Measurements from ENCODE around the gene TLR6.
A peak's percentile ranks its signal among the peaks of the same experiment; 100 is the strongest.

DNA sequence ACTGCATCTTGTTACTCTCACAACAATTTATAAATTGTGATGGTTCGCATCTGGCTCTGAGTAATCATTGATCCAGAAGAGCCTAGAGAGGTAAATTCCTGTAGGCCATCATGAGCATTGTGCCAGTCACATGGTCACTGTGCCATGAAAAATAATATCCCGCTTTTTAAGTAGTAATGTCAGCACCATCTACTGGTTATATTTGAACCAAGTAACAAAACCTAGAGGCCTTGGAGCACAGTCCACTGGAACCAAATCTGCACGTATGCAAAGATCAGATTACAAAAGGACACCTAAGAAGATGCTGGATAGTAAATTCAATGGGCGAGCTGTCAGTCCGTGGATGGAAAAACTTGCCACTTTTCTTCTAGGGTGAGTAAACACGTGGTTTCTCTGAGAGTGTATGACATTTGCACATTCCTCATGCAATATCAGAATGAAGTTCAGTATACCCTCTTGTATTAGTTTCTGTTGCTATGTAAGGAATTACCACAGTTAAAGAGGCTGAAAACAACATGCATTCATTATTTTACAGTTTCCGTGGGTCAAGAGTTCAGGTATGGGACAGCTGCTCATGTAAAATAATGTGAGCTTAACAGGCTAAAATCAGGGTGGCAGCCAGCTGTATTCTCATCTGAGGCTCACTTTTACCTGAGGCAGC is 37.8 kb upstream of the TLR6 start:
- TF ChIP-seq, protein P1, sequence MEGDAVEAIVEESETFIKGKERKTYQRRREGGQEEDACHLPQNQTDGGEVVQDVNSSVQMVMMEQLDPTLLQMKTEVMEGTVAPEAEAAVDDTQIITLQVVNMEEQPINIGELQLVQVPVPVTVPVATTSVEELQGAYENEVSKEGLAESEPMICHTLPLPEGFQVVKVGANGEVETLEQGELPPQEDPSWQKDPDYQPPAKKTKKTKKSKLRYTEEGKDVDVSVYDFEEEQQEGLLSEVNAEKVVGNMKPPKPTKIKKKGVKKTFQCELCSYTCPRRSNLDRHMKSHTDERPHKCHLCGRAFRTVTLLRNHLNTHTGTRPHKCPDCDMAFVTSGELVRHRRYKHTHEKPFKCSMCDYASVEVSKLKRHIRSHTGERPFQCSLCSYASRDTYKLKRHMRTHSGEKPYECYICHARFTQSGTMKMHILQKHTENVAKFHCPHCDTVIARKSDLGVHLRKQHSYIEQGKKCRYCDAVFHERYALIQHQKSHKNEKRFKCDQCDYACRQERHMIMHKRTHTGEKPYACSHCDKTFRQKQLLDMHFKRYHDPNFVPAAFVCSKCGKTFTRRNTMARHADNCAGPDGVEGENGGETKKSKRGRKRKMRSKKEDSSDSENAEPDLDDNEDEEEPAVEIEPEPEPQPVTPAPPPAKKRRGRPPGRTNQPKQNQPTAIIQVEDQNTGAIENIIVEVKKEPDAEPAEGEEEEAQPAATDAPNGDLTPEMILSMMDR (IDR thresholded peaks at IDR 0.05): peak; percentile 2
- TF ChIP-seq EZH2 (IDR thresholded peaks at IDR 0.05; ENCODE audit: borderline replicate concordance, insufficient read depth, low read depth, low read length, poor library complexity, severe bottlenecking): no peak
